Pulmonary artery endothelial cell (primary cell): ENCODE measurements around the gene ANK2. TPM values are rescaled to one million over a fixed set of nuclear protein-coding genes. Genes with fewer than 3 reads are reported as not detected.
"Not testable (repeated sequence)": the region's sequence is repeated elsewhere in the genome, so short reads cannot be mapped to it uniquely, and the experiment has no call there.

Experiments used
- DNase-seq: peaks from one replicate; pipeline ENCODE4 v3.0.0-alpha.2; 2011; ENCODE audit warnings: low read depth, low spot score
- total RNA-seq: library from RNA; depleted of rRNA; stranded (reverse); fragments of >200 nt; gene quantifications from 2 replicates; pipeline ENCODE4 v1.2.3, GENCODE V29; 2014

ANK2 gene
- total RNA-seq, 1 donor from 2014 or later: 0.66 TPM

- DNase-seq: no peak
These were observed 1.9 kb downstream of the ANK2 start for GRCh38 chr4:113051361-113051760.

DNA sequence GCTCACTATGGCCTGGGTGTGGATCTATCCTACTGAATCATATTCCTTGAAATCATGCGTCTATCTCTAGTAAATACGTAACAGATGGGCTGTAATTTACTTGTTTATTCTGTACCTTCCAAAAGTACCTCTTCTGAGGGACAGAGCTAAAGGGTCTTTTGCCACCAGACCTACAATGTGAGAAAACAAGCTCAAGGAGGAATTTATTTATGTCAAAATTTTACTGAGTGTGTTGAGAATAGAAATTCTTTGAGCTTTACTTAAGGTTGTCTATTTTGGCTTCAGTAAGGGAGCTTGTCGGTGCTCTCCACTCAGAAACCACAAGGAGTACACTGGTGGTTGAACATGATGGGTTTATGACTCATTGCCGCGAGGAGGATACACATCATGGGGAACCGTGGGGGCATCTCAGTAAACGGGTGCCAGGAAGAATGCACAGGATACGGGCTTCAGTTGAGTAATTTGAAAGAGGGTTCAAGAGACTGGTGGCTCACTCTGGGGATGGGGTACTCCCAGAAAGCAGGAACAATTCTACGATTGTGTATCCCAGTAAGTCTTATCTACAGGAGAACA is 3.0 kb downstream of the ANK2 start:
- no peak for DNase-seq

DNA sequence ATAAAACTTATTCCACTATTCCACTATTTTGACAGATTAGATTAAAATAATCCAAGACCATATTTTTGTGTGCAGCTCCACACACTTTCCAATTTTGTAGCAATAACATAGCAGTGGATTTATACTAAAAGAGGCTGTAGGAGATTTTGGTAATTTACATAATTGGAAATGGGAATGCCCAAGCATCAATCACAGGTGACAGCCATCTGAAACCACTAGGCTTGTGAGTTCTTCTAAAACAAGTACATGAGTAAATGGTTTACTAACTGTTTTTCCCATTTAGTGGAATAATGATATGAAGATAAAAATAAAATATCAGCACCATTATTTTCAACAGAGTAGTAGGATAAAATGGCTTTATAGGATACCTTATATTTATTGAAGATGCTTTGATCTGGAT is 4.4 kb downstream of the ANK2 start:
- DNase-seq: no peak

DNA sequence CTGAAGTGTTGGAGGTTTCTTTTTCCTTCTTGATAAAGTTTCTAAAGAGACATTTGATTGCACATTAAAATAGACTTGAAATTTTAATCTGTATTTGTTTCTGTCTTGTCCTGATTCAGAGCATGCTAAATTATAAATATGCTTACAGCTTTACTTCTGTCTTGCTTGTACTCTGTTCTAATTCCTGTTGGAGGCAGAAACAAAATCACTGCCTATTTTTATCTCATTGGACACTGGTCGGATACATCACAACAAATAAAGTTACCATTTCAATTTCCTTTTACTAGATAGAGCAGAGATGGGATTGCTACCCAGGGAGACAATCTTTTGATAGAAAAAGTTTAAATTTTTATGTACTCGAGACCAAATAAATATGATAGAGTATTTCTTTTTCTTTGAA is 6.9 kb downstream of the ANK2 start:
- DNase-seq: no peak

- no peak for DNase-seq
These were observed 8.4 kb downstream of the ANK2 start for GRCh38 chr4:113057891-113058290.

DNA sequence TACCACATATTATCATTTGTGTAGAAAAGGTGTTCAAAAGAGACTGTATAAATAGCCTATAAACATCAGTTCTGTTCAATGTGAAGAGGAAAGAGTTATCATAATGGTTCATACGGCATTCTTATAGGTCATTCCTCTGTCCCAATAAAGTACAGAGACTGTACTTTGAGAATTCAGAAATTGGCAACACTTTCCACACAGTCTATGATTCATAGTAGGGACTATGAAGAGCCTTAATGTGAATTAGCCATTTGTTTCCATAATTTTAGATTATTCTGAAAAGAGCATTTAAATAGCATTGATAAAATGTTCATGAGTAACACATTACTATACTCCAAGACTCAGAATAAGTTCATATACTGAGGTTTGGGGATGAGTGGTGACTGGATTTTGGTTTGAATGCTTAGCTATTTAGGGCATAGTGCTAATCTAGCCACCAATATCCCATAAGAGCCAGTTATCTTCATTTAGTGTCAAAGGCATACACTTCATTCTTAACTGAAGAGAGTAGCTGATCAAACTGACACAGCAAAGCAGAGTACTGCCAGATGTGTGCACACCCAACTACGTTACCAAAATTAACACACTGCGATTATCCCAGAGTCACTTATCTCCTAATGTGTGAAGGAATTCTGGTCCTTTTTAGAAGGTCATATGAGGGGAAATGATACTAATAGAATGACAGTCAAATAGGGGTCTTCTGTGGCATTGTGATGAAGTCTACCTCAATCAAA is 10.2 kb downstream of the ANK2 start:
- DNase-seq: no peak

DNA sequence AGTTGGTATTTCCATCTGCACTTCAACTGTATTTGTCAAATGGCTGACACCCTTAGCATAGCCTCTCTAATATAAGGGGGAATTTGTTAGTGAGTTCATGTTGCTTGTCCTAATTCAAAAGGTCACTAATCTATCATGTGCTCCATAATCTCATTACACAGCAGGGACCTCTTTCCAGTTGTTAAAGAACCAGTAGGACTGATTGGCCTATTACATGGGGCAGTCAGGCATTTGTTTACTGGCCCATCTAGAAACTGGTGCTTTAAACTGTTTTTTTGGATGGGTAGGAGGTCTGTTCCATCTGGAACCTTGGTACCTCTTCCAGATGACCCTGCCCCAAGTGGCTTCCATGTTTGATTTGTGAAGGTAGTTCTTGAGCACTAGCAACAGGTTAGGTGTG is 11.4 kb downstream of the ANK2 start:
- no peak for DNase-seq

DNA sequence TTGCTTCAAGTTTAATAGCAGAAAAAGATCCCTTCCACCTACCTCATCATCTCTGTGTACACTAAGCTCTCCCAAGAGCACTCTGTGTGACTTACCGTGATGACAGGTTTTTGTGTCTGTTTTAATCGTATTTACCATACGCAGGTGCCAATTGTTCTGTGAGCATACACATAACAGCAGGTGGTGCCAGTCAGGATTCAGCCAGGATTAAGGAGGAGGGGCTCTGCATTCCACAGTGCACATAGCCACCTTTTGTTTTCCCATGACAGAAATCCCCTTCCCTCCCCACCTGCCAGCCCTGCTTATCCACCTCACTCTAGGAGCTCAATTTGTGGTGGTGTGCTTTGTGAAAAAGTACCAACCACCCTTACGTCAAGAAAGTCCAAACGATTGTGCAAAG is 14.8 kb downstream of the ANK2 start:
- DNase-seq: no peak

- DNase-seq: no peak
These were observed 16.2 kb downstream of the ANK2 start for GRCh38 chr4:113065629-113066028.

DNA sequence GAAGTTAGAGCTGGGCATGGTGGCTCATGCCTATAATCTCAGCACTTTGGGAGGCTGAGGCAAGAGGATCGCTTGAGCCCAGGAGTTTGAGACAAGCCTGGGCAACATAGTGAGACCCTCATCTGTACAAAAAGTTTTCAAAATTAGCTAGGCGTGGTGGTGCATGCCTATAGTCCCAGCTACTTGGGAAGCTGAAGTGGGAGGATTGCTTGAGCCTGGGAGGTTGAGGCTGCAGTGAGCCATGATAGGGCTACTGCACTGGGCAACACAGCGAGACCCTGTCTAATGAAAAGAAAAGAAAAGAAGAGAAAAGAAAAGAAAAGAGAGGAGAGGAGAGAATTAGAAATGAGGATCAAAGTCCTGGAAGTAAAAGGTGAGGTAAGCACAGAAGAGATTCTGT is 19.3 kb downstream of the ANK2 start:
- DNase-seq: not testable (repeated sequence)

DNA sequence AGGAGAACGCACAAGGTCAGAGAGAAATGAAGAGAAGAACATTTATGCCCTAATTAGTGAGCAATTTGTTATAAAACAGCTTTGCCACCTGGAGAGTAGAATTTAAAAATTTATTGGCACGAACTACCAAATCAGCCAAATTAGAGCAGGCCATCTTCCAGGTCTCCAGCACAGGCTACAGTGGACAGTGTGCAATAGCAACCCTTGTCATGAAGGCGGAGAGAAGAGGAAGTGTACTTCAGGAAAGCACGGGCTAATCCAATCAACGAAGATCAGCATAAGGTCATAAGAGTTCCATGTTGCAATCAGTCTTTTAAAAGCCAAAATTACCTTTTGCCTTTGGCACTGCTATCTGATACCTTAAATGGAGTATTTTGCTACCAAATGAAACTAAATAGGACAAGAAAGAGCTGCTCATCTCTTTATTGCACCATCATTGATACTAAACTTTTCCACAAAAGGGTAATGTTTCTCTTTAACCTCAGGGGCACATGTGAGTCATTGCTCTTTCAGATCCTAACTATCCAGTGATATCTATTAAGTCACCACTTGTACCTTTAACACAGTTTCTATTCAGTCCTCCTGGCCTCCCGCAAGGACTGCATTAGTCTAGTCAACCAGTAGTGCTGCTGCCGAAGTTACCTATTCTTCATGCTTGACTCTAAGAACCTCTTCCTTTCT is 19.9 kb downstream of the ANK2 start:
- no peak for DNase-seq

GRCh38 chr4:113070755-113071154 is 21.3 kb downstream of the ANK2 start:
- no peak for DNase-seq

DNA sequence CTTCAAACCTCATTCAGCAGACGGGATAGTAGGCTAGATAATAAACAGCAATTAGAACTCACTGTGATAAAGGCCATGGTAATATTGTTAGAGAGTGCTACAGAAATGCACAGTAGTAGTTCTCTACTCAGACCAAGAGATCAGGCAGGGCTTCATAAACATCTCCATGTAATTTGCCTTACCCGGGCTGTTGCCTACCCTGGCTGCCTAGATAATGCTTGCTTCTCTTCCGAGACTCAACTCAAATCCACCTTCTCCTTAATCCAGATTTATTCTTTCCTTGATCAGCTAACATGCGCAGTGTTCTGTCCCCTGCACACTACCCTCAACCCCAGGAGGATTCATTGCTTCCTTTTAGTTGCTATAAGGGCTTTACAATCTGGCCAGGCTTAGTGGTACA is 21.8 kb downstream of the ANK2 start:
- DNase-seq: no peak

GRCh38 chr4:113071805-113072204 is 22.4 kb downstream of the ANK2 start:
- no peak for DNase-seq

- no peak for DNase-seq
These were observed 24.1 kb downstream of the ANK2 start for GRCh38 chr4:113073451-113074005.

GRCh38 chr4:113077575-113077974 is 28.1 kb downstream of the ANK2 start:
- no peak for DNase-seq

DNA sequence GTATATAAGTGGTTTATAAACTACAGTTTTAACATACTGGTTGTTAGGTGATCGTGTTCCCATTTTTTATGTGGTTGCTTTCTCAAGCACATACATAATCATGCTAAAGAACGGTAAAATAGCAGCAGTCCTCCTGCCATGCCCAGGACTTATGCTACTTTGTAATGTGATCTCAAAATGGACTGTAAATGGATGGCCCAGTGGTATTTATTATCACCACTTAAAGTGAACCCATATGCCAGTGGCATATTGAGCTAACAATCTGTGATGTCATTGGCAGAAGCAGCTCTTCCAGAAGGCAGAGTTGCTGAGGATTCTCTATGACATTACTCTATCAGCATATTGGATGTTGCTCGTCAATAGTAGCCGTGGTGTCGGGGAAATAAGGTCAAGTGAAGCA is 28.6 kb downstream of the ANK2 start:
- DNase-seq: no peak

DNA sequence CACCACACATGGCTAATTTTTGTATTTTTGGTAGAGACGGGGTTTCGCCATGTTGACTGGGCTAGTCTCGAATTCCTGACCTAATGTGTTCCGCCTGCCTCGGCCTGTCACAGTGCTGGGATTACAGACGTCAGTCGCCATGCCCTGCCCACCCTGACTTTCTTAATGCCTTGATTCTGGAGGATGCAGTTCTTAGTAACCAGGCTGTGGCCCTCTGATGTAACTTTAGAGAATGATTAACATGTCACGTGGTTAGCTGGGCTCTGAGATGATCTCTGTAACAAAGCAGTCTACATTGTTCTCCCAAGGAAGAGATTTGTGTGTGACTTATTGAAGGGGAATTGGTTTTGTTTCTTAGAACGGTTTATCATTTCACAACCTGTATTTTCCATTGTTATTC is 30.6 kb downstream of the ANK2 start:
- no peak for DNase-seq

GRCh38 chr4:113080624-113081023 is 31.2 kb downstream of the ANK2 start:
- no peak for DNase-seq

DNA sequence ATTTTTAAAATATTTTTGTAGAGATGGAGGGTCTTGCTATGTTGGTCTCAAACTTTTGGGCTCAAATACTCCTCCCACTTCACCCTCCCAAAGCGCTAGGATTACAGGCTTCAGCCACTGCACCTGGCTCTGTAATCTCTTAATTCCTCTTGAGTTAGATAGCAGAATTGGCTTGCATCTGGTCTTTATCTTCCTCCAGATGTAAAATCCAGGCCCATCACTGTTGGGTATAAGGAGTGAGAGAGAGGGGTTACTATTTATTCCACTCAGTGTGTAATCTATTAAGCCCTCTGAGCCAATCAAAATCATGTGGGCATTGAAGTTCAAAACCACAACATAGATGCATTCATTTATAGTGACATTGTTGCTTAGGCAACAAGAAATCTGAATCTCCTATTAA is 33.9 kb downstream of the ANK2 start:
- no peak for DNase-seq

DNA sequence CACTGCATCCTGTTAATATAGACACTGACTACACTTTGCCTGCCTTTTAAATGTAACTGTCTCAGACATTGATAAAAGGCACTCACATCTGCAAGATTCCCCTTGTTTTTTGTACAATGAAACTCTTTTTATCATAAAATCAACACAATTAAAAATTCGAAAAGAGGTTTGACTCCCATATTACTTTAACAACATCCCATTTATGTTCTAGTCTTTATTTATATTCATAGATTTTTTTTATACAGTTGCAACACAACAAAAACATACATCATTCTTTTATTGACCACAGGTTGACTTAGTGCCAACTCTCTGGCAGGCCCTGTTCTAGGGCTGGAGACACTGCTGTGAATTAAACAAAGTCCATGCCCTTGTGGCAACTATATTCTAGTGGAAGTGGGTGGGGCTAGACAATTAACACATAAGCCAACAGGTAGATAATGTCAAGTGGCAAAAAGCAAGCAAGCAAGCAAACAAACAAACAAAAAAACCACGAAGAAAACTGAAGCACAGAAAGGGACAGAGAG is 36.8 kb downstream of the ANK2 start:
- DNase-seq: no peak

DNA sequence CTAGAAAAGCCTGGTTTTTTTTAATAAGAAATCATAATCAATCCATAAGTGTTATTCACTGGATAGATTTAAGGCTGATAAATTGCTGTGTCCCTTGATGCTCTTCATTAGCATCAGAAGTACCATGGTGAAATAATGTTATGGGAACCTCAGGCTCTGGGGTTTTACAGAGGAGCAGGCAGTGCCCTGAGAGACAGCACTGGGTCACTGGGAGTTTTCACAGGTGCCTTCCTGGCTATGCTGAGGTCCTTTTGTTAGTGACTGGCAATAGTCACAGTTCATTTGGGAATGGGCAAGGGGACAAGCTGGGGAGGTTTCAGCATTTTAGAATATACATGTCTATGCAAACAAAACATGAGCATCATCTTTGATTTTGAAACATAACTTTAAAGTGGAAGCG is 38.6 kb downstream of the ANK2 start:
- no peak for DNase-seq
